Kasumi-1 (cell line): ENCODE measurements around the gene SYNGR3.

Experiments
- DNase-seq, 2 experiments: peaks; one replicate each; lab custom pipeline; 2025; lab: John Stamatoyannopoulos, UW

Gene SYNGR3

DNA sequence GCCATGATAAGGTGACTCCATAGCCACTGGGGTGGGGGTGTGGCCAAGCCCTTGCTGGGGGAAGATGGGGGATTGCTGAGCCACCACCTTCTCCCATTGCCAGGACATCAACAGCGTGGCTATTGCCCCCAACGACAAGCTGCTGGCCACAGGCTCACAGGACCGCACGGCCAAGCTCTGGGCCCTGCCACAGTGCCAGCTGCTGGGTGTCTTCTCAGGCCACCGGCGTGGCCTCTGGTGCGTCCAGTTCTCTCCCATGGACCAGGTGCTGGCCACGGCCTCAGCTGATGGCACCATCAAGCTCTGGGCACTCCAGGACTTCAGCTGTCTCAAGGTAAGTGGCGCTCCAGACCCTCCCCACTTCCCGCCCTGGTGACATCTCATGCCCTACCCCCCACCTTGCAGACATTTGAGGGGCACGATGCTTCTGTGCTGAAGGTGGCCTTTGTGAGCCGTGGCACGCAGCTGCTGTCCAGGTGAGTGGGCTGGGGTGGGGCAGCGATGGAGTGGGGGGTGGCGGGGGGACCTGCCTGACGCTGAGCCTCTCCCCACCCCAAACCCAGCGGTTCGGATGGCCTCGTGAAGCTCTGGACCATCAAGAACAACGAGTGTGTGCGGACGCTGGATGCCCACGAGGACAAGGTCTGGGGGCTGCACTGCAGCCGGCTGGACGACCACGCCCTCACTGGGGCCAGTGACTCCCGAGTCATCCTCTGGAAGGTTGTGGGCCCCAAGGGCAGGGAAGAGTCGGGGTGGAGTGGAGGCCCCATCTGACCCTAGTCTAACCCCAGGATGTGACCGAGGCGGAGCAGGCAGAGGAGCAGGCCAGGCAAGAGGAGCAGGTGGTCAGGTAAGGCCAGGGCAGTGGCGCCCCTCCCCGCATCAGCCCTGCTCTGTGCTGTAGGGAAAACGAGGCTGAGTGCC is 12.6 kb upstream of the SYNGR3 start:
- no peak for DNase-seq

DNA sequence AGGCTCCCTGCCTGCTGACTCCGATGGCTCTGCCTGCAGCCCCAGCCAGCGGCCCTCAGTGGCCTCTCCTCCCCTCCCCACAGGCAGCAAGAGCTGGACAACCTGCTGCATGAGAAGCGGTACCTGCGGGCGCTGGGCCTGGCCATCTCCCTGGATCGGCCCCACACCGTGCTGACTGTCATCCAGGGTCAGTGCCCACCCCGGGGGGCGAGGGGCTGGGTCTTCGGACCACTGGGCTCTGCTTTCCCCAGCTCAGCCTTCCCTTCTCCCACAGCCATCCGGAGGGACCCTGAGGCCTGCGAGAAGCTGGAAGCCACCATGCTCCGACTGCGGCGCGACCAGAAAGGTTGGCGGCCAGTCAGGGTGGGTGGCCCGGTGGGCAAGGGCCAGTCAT is 11.9 kb upstream of the SYNGR3 start:
- DNase-seq = no peak

- DNase-seq = no peak
Observed at GRCh38 chr16:1978476-1979120, 11.2 kb upstream of the SYNGR3 start.

GRCh38 chr16:1979271-1980029 is 10.3 kb upstream of the SYNGR3 start:
- DNase-seq = no peak

DNA sequence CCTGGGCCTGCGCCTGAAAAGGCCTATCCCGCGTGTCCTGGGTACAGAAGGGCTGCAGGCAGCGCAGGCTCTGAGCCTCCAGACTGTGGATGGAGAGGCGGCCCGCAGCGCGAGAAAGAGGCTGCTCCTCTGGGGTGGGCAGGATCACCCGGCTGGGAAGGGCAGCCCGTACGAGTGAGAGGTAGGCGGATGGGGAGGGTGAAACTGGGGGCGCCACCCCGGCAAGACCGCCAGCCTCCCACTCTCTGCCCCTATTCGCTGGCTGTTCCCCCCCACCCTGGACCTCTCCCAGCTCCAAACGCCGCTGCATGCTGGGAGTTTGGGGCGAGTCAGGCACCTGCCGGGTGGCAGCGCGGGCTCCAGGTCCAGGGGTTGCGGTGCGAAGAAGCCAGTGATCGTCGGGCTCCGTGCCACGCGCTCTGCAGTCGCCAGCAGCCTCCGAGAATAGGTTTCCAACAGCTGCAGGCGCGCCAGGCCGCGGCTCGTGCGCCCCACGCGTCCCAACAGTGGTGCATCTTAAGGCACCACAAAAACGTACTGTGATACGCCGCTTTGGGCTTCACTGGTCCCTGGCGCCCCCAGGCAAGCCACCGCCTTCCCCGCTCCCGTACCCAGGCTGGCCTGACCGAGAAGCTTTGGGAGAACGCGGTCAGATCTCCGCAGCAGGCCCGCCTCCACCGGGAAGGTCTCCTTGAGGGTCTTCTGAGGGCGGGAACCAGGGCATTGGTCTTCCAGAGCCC is 9.6 kb upstream of the SYNGR3 start:
- no peak for DNase-seq

DNA sequence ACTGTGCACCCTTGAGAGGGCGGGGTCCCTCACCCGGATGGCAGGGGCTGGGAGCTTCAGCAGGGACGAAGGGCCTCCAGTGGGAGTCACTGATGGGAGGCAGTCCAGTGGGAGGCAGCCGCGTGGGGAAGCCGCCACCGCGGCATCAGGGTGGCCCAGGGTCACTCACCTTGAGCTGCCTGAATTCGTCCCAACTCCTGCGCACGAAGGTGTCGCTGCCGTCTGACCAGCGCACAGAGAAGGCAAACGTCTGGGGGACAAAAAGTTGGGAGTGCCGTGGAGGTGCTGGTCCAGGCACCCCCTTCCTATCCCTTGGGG is 9.0 kb upstream of the SYNGR3 start:
- DNase-seq = no peak

DNA sequence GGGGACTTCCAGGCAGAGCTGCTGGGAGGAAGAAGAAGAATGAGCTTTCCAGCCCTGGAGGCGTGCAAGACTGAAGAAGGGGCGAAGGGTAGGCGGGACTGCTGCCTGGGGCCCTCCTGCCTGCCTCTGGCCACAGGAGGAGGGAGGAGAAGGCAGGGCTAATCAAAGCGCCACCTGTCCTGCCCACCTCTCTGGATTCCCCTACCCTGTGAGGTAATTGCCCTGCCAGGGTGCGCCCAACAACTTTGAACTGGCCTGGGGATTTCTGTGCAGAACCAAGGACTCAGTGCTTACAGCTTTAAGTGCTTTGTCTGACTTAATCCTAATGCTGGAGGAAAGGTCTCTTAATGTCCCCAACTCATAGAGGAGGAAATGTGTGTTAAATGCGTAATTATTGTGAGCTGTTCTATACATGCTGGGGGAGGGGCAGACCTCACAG is 8.4 kb upstream of the SYNGR3 start, which contains the start of gene NOXO1:
Gene NOXO1 (minus strand): TSS at position 72 of the 439 bp plus-strand sequence. CDS start 290 bp downstream, outside the sequence.
- DNase-seq = no peak

GRCh38 chr16:1982013-1982433 is 7.7 kb upstream of the SYNGR3 start:
- no peak for DNase-seq

DNA sequence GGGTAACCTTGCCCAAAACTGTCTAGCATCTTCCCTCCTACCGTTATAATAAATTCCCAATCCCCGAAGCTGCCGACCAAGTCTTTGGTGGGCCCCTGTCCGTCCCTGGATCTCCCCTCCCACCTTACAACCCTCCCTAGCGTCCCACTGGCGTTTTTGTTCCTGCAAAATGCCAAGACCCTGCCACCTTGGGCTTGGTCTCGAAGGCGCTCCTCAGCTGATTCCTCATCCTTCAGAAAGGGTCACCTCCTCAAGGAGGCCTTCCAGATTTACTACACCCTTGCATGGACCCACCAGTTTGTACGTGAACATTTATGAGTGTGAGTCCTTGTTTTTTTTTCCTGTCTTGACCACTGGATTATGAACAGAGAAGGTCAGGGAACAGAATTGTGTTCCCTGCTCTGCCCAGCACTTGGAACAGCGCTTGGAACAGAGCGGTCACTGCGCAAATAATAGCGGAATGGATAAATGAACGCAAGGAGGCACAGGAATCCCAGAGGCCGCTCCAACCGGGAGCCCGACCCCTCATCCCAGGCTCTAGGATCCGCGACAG is 6.7 kb upstream of the SYNGR3 start:
- no peak for DNase-seq

DNA sequence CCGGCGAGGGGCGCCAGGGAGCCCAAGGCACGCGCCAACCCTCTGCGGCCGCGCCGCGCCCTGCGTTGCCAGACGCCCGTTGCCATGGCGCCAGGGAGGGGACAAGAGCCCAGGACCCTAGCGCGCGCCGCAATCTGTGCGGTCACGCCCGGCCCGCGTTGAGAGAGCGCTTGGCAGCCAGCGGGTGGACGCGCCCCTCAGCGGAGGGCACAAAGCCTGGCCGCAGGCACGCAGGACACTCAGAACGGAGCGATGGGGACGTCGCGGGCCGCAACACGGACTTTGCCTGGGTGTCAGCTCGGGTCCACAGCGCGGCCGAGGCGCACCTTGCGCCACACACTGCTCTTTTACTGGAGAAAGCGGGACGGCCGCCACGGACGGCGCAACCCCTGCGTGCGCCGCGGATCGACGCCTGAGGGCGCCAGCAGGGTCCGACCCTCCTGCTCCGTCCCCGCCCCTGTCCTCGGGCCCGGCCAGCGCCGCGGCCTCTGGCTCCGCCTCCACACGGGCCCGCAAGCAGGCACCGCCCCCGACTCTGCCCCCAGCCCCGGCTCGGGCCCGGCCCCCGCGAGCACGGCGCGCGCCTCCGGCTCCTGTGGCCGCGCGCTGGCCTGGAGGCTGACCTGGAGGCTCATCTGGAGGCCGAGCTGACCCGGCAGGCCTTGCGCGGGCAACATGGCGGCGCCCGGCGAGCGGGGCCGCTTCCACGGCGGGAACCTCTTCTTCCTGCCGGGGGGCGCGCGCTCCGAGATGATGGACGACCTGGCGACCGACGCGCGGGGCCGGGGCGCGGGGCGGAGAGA is 6.0 kb upstream of the SYNGR3 start, which contains the start of gene GFER:
Gene GFER (plus strand): TSS at position 650 of the 803 bp plus-strand sequence. CDS start 26 bp downstream, at position 676.
- DNase-seq = peak; percentile 29 to 48

DNA sequence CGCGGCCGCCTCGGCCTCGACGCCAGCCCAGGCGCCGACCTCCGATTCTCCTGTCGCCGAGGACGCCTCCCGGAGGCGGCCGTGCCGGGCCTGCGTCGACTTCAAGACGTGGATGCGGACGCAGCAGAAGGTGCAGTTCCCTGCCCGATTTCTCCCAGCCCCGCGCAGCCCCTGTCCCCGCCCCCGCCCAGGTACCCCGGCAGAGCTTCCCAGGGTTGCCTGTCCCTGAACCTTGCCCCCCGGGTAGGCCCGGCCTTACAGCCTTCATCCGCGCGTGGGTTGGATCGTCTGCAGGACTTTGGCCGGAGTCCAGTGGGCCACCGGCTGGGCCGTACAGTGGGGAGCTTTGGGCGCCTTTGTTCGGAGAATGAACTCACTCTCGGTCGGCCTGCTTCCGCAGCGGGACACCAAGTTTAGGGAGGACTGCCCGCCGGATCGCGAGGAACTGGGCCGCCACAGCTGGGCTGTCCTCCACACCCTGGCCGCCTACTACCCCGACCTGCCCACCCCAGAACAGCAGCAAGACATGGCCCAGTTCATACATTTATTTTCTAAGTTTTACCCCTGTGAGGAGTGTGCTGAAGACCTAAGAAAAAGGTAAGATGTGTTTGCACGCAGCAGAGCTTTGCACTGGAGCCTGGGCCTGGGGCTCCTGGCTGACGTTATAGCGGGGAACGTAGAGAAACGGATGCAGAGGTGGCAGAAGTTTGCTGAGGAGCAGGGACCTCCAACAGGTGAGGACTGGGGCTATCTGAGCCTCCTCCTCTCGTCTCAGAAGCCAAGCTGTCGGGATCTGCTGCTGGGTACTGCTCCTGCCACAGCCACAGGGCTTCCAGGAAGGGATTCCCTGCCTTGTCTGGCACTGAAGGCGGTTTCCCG is 5.2 kb upstream of the SYNGR3 start:
- no peak for DNase-seq

- no peak for DNase-seq
Observed at GRCh38 chr16:1985466-1986150, 4.2 kb upstream of the SYNGR3 start.

DNA sequence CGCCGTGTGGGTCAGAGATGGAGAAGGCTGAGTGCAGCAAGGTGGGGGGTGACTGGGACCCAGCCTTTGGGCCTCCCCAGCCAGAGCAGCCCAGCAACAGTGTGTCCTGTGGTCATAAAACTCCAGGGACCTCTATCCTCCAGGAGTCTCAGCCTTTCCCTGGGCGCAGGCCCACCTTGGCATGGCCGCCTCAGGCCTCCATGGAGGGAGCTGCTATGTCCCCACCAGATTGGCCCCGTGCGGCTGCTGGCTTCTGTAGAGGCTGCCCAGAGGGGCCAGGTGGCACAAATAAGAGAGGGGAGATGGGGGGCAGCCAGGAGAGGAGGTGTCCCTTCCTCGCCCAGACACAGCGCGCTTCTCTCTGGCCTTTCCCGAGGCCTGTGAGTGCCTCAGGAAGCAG is 2.6 kb upstream of the SYNGR3 start:
- DNase-seq = no peak

DNA sequence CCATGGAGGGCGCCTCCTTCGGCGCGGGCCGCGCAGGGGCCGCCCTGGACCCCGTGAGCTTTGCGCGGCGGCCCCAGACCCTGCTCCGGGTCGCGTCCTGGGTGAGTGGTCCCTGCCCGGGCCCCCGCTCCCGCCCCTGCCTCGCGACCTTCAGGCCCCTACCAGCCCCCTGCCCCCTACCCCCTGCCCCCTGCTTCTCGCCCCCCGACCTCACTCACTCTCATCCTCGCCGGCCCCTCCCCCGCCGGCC is 256 bp downstream of the SYNGR3 start:
- DNase-seq = no peak

GRCh38 chr16:1990351-1991134 is 773 bp downstream of the SYNGR3 start:
- DNase-seq = no peak

DNA sequence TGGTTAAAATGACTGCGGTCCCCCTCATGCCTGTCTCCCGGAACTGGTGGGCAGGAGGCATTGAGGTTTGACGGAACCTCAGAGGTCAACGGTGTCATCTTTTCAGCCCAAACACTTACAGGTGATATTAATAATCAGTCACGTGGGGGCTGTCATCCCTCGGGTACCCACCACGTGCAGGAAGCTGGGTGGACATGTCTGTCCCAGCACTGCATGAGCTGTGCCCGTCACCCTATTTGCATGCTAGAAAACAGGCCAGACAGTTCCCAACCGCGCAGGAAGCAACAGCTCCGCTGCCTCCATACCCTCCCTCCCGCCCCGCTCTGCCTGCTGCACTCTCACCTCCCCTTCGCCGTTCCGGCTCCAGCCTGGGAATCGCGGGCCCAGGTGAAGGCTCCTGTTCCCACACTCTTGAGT is 1.4 kb downstream of the SYNGR3 start:
- DNase-seq = peak in 1 of 2 experiments; percentile 2

- no peak for DNase-seq
Observed at GRCh38 chr16:1991588-1991947, 1.8 kb downstream of the SYNGR3 start.

- DNase-seq = peak in 1 of 2 experiments; percentile 23
Observed at GRCh38 chr16:1991948-1992703, 2.4 kb downstream of the SYNGR3 start.
